Ovary (tissue), 3 donors: Measurements from ENCODE around the gene FIG4.

Experiments used
- EP300 ChIP-seq: sonication (generic); formaldehyde crosslinking; IDR thresholded peaks from one replicate; pipeline ENCODE4 v1.6.1; 2017; ENCODE audit warnings: antibody characterized with exemption
- POLR2A ChIP-seq: fragments of 450-650 bp; IDR thresholded peaks from one replicate; pipeline ENCODE4 v1.6.1; 2017; ENCODE audit warnings: antibody characterized with exemption, mild to moderate bottlenecking, moderate library complexity
- TF ChIP-seq, protein P1 (sequence below), 3 donors: fragments of 450-650 bp in 2 of 3; fragments of 200-600 bp in 1 of 3; IDR thresholded peaks; one replicate each; pipeline versions ENCODE4 v1.5.1 to v1.8.0; 2016 to 2022; ENCODE audit warnings: antibody characterized with exemption in 3 of 3, mild to moderate bottlenecking in 1 of 3
- donor health status: DM: no; HTN: no; CAD: no.

DNA sequence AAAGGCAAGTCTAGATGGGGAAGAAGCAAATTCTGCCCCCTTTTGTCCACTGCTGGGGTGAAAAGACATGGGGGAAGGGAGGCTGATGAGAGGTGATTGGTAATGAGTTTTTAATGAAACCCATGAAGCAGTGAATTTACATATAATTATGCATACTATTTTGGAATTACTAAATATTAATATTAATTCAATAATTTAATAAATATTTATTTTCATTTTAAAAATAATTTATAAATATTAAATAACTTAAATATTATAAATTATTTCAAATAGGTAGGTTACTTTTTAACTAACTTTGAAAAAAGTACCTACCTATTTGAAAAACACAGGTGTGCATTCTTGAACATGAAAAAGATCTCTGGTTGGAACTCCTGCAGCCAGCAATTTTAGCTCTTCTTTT is 148.9 kb downstream of the FIG4 start:
- TF ChIP-seq POLR2A (no peak), EP300 (no peak)
- TF ChIP-seq, protein P1, sequence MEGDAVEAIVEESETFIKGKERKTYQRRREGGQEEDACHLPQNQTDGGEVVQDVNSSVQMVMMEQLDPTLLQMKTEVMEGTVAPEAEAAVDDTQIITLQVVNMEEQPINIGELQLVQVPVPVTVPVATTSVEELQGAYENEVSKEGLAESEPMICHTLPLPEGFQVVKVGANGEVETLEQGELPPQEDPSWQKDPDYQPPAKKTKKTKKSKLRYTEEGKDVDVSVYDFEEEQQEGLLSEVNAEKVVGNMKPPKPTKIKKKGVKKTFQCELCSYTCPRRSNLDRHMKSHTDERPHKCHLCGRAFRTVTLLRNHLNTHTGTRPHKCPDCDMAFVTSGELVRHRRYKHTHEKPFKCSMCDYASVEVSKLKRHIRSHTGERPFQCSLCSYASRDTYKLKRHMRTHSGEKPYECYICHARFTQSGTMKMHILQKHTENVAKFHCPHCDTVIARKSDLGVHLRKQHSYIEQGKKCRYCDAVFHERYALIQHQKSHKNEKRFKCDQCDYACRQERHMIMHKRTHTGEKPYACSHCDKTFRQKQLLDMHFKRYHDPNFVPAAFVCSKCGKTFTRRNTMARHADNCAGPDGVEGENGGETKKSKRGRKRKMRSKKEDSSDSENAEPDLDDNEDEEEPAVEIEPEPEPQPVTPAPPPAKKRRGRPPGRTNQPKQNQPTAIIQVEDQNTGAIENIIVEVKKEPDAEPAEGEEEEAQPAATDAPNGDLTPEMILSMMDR (IDR thresholded peaks at IDR 0.05) = no peak
